Ascending aorta (tissue), 2 donors: Measurements from ENCODE around the gene IL1RAP. TPM values are rescaled to one million over a fixed set of nuclear protein-coding genes. Genes with fewer than 3 reads are reported as not detected.

Source experiments
- DNase-seq, 2 donors: peaks; one replicate each; pipeline ENCODE4 v3.0.0-alpha.2; 2019; ENCODE audit warnings: low spot score in 2 of 2
- H3K27ac ChIP-seq, 2 donors: fragments of 200-600 bp; sonication (generic); one replicate each; pipeline ENCODE4 v1.5.1; 2016 to 2017; ENCODE audit warnings: mild to moderate bottlenecking in 1 of 2
- H3K27me3 ChIP-seq: fragments of 200-600 bp; sonication (generic); one replicate; pipeline ENCODE4 v1.5.1; 2017
- H3K36me3 ChIP-seq, 2 donors: fragments of 200-600 bp; sonication (generic); one replicate each; pipeline ENCODE4 v1.5.1; 2016
- H3K4me1 ChIP-seq, 2 donors: fragments of 200-600 bp; sonication (generic); one replicate each; pipeline ENCODE4 v1.5.1; 2016 to 2017; ENCODE audit warnings: mild to moderate bottlenecking in 1 of 2
- H3K4me3 ChIP-seq, 2 donors: fragments of 200-600 bp; sonication (generic); one replicate each; pipeline ENCODE4 v1.5.1; 2016 to 2017; ENCODE audit warnings: mild to moderate bottlenecking in 1 of 2
- H3K9me3 ChIP-seq, 2 donors: fragments of 200-600 bp; sonication (generic); one replicate each; pipeline ENCODE4 v1.5.1; 2016
- CTCF ChIP-seq, 3 experiments: fragments of 200-600 bp in 2 of 3; fragments of 450-650 bp in 1 of 3; sonication (generic) in 2 of 3; IDR thresholded peaks; one replicate each; pipeline ENCODE4 v1.5.1; 2016 to 2019; ENCODE audit warnings: antibody characterized with exemption in 3 of 3, mild to moderate bottlenecking in 1 of 3, moderate library complexity in 1 of 3
- intact Hi-C: fragments of 100-400 bp; cut with DNase I; formaldehyde crosslinking; loops from one replicate; pipeline ENCODE4 v1.15.1; 2023
- total RNA-seq: library from RNA; depleted of rRNA; stranded (reverse); fragments of >200 nt; gene quantifications from one replicate; pipeline ENCODE4 v1.1.0, GENCODE V29; 2016

The IL1RAP gene
- total RNA-seq, 1 donor from 2014 or later = 12.8 TPM

GRCh38 chr3:190595179-190595795 is 81.4 kb downstream of the IL1RAP start:
- no peak overlapping the region for H3K4me3 ChIP-seq
- DNase-seq = no peak
- H3K4me1 ChIP-seq = no peaks in the 10 kb centered on the region
- no peaks in the 10 kb centered on the region for H3K9me3 ChIP-seq
- H3K36me3 ChIP-seq = no peaks in the 10 kb centered on the region
- H3K27me3 ChIP-seq = no peaks in the 10 kb centered on the region
- no peak for TF ChIP-seq CTCF (IDR thresholded peaks at IDR 0.05)
- intact Hi-C loops = no loop called here
- H3K27ac ChIP-seq = no peak overlapping the region

DNA sequence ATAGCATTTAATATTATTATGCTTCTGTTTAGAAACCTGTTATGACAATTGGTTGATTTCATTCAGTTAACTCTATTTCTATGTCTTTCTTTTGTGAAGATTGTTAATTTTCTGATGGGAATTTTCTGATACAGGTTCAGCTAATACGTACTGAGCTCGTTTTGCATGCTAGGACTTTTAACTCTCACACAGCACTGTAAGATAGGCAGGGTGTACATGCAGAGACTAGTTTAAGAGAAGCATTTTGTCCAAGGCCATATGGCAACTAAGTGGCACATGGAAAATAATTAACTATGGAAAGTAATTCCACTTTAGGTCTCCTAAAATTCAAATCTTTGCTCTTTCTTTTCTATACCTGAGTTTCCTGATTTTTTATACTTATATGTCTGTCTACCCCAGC is 81.9 kb downstream of the IL1RAP start:
- Histone ChIP-seq H3K27ac (no peak overlapping the region), H3K27me3 (no peaks in the 10 kb centered on the region), H3K36me3 (no peaks in the 10 kb centered on the region), H3K4me1 (no peaks in the 10 kb centered on the region), H3K4me3 (no peak overlapping the region), H3K9me3 (no peaks in the 10 kb centered on the region)
- intact Hi-C loops = no loop called here
- TF ChIP-seq CTCF (IDR thresholded peaks at IDR 0.05) = no peak
- no peak for DNase-seq

DNA sequence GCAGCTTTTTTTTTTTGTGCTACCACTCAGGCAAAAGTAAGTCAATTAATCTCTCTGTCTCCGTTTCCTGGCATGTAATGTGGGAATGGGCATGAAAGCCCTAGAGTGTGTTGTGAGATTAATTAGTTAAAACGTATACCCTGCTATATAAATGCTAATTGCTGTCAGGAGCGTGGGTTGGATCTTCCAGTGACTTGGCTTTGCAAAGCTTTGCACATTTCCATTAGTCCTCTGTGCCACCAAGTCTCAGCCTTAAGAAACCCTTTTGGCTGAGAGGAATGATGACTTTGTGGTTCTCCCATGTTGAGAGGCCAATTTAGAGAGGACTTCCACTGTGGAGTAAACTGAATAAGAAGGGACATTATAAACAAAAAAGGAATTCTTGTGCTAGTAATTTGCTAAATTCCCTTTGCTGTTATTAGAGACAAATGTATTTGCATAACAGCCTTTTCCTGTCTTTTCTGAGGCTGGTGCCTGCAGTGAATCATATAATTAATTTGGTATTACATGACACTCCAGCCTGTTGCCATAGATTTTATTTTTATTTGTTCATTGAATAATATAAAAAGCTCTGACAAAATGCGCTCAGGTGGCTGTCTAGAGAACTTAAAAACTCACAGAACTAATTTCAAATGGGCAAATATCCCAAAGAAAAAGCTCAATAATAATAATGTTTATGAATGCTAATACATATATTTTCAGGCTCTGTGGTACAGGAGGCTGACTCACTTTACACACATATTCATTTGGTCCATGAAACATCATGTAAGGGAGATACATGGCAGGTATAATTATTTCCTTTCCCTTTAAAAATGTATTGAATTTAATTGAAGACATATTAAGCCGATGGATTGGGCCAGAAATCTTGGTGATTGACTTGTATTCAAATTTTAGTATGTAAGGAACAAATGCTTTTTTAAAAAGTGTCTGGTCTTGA is 82.7 kb downstream of the IL1RAP start:
- intact Hi-C loops = no loop called here
- Histone ChIP-seq H3K9me3 (no peaks in the 10 kb centered on the region), H3K36me3 (no peaks in the 10 kb centered on the region), H3K27ac (no peak overlapping the region), H3K4me1 (no peaks in the 10 kb centered on the region), H3K27me3 (no peaks in the 10 kb centered on the region), H3K4me3 (no peak overlapping the region)
- DNase-seq = no peak
- no peak for TF ChIP-seq CTCF (IDR thresholded peaks at IDR 0.05)

DNA sequence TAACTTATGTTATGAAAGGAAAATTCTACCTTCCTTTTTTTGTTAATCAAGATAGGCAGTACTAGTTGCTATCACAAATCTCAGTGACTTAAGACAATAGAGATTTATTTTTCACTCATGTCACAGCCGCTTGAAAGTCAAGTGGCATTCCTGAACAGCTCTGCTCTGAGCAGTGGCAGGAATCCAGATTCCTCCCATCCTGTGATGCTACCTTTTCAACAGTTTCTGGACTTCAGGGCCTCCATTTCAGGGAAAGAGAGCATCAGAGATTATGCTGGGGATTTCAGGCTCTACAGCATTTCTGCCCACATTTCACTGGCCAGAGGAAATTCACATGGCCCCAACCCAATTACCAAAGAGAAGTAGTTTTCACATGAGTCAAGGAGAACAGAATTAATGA is 83.4 kb downstream of the IL1RAP start:
- Histone ChIP-seq H3K9me3 (no peaks in the 10 kb centered on the region), H3K27ac (no peak overlapping the region), H3K4me3 (no peak overlapping the region), H3K36me3 (no peaks in the 10 kb centered on the region), H3K27me3 (no peaks in the 10 kb centered on the region), H3K4me1 (no peaks in the 10 kb centered on the region)
- DNase-seq = no peak
- TF ChIP-seq CTCF (IDR thresholded peaks at IDR 0.05) = no peak
- intact Hi-C loops = no loop called here

DNA sequence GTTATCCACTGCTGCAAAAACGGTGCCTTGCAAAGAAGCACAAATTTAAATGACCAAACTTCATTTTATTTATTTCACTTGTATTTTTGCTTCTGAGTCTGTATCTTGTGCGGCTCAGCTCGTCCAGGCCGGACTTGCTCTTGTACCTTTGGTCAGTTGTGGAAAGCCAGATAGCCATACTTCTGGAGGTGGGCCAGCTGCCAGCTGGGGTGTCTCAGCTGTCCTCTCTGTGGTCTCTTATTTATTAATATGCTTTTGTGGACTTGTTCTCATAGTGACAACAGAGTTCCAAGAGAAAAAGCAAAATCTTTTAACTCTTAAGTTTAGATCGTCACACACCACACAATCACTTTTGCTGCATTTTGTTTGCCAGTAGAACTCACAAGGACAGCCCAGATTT is 87.7 kb downstream of the IL1RAP start:
- intact Hi-C loops = no loop called here
- Histone ChIP-seq H3K27me3 (no peaks in the 10 kb centered on the region), H3K4me3 (no peak overlapping the region), H3K4me1 (no peaks in the 10 kb centered on the region), H3K9me3 (no peaks in the 10 kb centered on the region), H3K36me3 (peaks cover 2 to 17% of the 10 kb centered on the region in 2 donors), H3K27ac (no peak overlapping the region)
- DNase-seq = no peak
- TF ChIP-seq CTCF (IDR thresholded peaks at IDR 0.05) = no peak
